ENCODE measurements around the gene MYL12B.
A peak's percentile ranks its signal among the peaks of the same experiment; 100 is the strongest.
"Not testable (repeated sequence)": the region's sequence is repeated elsewhere in the genome, so short reads cannot be mapped to it uniquely, and the experiment has no call there.

MYL12B gene

GRCh38 chr18:3261373-3262233, at the start of gene MYL12B:
MYL12B (plus strand) TSS chr18:3262133; CDS start chr18:3272899, 10,766 bp downstream.
- peak; percentile 72 for DNase-seq (ENCODE audit: low spot score)

DNA sequence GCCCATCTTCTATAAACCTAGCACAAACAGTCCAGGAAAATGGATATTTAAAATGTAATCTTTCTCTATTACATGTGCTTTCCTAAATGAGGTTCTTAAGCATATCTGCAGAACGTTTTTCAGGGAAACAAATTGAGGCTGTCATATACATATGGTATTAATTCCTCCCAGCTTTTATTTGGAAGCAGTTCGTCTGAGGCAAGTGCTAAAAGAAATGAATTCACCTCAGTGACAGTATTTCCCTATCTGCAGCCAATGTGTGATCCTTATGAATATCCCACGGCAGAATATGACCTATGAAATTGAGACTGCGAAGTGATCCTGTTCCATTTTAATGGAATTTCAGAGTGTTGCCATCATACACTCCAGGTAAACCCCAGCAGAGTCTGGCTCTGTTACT, 49.3 kb upstream of the MYL12B start:
- DNase-seq (ENCODE audit: low spot score): no peak

DNA sequence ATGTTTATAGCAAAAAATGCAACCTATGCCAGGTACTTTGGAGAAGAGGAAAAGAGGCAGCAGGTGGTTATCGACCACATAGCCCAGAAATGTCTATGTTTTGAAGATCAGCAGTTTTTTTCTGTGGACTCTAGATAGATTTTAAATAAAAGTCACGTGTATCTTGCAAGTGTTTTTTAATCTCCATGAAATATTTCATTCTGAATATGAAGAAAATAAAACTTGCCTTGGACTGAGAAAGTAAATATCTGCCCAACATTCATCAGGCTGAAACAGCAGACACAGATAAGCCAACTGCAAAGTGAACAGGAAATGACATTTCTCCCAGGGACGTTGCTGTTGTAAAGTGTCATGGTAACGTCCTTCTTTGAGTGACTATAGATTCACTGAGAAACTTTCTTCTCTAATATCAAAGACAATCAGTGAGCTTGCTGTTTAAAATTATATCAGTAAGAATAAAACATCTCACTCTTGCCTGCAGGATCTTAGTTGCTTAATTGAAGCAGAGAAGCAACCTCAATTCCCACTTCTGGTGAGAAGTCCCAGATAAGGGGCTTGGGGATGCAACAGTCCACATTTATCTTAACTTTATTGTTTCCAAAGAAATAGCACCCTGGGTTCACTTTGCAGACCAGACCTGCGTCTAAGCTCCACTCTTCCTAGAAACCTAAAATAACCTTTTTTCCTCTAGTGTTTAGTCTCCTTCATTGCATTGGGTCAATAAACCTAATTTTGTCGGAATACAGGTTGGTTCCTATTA, 48.5 kb upstream of the MYL12B start:
- DNase-seq (ENCODE audit: low spot score): no peak

DNA sequence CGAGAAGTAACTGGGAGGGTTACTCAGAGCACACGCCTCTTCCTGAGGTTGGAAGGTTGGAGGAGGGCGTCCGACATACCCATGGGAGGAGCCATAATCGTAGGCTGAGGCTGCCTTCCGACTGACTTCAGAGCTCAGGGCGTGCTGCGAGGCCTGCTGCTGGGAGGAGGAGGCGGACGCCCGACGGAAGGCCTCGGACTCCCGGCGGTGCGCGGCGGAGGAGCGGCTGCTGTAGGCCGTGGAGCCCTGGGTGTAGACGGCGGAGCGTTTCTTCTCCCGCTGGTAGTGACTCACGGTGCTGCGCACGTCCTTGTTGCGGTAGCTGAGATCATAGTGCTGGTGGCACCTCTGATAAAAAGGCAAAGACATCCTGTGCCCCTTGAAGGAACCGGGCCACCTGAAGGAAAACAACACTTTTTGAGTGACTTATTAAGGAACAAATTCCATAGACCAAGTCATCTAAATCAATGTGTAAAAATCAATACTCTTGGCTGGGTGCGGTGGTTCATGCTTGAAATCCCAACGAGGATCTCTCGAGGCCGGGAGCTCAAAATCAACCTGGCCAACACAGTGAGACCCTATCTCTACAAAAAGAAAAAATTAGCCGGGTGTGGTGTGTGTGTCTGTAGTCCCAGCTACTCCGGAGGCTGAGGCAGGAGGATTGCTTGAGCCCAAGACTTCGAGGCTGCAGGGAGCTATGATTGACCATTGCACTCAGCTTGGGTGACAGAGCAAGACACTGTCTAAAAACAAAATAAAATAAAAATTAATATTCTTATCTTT, 46.9 kb upstream of the MYL12B start:
- DNase-seq (ENCODE audit: low spot score): no peak

DNA sequence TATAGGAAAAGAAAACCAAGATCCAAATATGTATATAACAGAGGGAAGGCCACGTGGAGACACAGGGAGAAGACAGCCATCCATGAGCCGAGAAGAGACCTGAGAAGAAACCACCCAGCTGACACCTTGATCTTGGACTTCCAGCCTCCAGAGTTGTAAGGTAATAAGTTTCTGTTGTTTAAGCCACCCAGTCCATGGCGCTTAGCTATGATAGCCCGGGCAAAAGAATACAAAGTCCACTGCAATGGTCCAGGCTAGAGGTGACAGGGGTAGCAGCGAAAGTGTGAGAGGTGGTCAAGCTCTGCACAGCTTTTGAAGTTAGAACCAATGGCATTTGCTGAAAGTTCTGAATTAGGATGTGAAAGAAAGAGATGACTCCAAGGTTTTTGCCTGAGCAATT, 44.9 kb upstream of the MYL12B start:
- no peak for DNase-seq (ENCODE audit: low spot score)

DNA sequence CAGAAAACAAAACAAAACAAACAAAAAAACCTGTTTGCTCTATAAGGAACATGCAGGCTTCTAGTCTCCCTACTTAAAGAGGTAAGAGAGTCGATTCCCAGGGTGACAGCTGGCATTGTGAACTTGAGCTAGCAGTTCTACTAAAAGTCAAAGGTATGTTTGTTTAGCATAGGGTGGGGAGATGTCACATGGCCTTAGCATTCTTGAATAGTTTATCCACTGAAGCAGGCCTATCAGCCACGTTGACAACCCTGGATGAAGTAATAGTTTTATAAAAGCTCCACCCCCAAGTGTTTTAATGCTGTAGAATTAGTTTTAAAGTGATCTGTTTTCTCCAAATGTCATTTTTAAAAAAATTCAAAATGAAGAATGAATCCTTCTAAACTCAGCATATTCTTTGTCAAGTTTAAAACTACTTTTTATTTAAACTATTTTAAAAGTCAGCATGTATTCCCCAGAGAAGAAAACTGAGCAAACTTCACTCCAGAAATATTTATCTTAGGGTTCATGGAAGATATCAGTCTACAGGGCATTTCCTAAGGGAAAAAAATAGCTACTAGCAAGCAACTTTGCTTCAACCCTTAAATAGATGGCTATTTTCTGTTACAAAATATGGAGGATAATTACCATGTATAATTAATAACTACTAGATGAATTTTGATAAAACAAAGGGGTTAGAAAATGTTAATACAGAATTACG, 43.8 kb upstream of the MYL12B start:
- no peak for DNase-seq (ENCODE audit: low spot score)

- no peak for DNase-seq (ENCODE audit: low spot score)
These were observed 43.1 kb upstream of the MYL12B start for GRCh38 chr18:3218819-3219218.

GRCh38 chr18:3219241-3219630, 42.7 kb upstream of the MYL12B start:
- DNase-seq (ENCODE audit: low spot score): no peak

GRCh38 chr18:3219631-3220335, 42.1 kb upstream of the MYL12B start, which contains the start of gene MYOM1:
MYOM1 (minus strand) TSS chr18:3219968; CDS start chr18:3215223, 4,745 bp downstream.
- no peak for DNase-seq (ENCODE audit: low spot score)

DNA sequence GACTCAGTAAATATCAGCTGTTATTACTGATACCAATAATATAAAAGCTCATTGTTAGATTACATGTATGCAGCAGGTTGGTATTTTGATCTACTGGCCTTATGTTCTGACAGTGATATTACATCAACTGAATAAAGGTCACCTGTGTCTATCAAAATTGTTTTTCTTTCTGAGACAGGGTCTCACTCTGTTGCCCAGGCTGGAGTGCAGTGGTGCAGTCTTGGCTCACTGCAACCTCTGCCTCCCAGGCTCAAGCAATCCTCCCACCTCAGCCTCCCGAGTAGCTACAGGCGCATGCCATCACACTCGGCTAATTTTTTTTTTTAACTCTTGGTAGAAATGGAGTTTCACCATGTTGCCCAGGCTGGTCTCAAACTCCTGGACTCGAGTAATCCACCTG, 41.1 kb upstream of the MYL12B start:
- DNase-seq (ENCODE audit: low spot score): not testable (repeated sequence)

GRCh38 chr18:3221496-3221895, 40.4 kb upstream of the MYL12B start:
- DNase-seq (ENCODE audit: low spot score): no peak

DNA sequence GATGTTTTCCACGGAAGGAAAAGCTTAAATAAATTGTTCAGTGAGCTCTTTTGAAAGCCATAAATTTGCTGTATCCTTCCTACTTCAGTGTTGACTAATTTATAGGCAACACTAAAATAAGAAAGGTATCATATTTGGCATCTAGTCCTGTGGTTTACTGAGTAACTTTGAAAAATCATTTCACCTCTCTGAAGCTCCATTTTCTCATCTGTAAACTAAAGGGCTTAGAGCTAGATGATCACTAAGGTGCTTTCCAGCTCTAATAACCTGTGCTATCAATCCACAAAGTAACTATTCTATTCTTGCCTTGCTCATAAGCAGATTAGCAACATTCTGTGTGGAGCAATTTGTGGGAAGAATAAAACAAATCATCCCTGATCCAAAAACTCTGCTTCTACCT, 38.6 kb upstream of the MYL12B start:
- no peak for DNase-seq (ENCODE audit: low spot score)

DNA sequence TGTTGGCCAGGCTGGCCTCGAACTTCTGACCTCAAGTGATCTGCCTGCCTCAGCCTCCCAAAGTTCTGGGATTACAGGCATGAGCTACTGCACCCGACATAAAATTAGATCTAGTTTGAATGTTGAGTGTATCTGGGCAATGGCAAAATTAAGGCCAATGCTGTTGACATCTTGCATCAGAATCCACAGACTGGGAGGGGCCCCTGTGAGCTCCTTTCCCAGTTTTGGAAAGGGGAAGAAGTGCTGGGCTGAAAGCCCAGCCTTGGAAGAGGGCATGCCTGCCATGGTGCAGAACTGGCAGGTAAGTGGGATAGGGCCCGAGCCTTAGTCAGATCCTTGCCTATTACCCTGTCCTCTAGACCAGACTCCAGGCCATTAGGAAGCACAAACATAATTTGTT, 37.7 kb upstream of the MYL12B start:
- no peak for DNase-seq (ENCODE audit: low spot score)

DNA sequence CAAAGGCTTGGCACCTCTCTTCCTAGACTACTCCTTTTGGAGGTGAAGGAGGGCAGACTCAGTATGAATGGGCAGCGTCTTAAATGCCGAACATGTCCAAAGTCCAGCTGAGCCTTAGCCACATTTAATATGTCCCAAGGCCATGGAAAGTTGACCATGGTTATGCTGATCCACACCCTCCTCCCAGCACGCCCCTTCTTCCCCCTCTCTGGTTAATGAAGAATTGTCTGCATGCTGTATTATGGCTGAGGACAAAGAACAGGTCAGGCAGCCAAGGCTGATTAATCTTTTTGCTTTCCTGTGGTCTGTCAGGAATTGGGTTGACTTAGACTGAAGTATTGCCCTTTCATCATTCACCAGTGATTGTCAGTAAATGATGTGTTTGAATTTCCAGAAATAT, 36.3 kb upstream of the MYL12B start:
- DNase-seq (ENCODE audit: low spot score): no peak

GRCh38 chr18:3226048-3226447, 35.9 kb upstream of the MYL12B start:
- no peak for DNase-seq (ENCODE audit: low spot score)

DNA sequence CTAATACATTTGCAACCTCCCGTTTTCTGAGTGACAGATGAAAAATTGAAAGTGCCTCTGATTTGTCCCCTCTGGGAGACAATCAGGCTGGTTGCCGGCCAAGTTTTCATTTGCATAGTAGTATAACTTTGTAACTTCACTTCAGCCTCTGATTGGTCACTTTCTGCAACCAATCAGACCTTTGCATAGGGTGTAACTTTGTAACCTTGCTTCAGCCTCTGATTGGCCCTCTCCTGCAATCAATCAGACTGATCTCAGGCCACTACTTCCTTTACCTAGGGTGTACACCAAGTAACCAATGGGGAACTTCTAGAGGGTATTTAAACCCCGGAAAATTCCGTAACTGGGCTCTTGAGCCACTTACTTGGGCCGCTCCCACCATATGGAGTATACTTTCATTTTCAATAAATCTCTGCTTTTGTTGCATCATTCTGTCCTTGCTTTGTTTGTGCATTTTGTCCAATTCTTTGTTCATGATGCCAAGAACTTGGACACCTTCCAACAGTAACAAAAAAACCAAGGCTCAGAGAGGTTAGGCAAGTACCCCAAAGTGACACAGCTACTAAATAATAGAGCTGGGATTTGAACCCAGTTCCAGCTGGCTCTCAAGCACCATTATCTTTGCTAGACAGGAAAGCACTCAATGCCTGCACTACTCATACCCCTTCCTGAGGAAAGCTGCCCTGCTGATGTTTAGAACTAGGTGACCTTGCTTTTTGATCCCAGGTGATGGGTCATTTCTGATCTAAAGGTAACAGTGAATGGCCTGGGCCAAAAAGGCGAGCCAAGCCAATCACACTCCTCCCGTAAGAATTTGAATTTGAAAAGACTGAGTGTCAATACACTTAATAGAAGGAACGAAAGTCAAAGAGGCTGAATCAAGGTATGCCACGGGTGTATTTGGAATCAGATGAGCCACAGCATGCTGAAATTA, 31.3 kb upstream of the MYL12B start:
- DNase-seq (ENCODE audit: low spot score): no peak

DNA sequence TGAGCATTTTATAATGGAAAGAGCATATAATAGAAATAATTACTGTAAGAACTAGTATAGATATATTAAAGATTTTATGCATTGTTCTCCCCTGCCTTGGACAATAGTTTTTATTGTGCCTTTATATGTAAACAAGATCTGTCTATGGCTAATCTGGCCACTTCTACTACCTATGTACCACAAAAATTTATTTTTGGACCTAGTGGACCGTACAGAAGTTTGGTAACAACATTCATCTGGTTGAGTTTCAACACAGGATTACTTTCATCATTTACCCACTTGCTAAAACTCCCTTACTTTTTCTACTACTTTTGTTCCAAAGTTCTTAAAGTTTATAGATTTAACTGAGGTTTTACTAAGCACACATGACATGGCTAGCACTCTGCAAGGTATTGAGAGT, 28.9 kb upstream of the MYL12B start:
- DNase-seq (ENCODE audit: low spot score): no peak

DNA sequence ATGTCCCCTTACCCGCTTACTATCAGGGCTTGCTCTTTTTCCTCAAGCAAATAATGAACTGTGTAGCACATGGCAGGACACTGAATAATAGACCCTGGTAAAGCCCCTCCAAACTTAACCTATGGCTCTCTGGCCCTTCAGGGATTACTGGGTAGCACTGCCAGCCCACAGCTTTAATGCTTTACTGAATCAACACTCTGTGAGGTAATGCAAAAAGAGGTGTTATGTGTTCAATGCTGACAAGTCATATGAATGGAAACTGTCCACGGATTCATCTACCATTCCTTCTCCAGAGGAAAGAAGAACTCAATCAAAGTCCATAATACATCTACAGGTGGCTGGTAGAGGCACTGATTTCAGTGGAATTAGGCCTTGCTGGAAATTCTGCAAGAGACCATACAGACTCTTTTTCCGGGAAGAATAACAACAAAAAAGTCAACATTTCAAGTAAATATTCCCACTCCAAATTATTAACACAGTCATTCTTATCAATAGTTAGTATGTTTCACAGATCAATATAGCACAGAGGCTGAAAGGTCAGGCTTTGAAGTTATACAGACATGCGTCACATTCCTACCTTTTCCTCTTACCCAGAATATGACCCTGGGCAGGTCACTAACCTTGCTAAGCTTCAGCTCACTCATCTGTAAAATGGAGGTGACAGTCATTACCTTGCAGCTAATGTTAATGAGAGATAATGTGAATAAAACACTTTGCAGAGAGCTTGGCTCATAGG, 28.3 kb upstream of the MYL12B start:
- no peak for DNase-seq (ENCODE audit: low spot score)

DNA sequence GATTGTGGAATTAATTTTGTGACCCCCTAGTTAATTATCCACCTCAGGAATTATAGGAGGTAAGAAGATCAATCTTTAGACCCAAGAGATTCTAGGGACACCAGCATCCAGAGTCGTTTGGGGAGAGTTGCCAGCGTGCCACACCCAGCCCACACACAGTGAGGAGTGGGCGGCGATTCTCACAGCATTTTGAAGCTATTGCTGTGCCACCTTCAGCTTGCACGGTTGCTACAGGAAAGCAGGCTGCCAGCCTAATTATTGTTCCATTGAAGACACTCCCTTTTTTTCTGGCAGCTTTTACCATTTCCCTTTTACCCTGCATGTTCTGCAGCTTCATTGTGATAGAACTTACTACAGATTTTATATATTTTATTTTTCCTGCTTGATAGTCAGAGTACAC, 27.5 kb upstream of the MYL12B start:
- DNase-seq (ENCODE audit: low spot score): no peak

Measured in germinal center (tissue), 1 donor.